ENCODE measurements around the gene PXMP4. TPM values are rescaled to one million over a fixed set of nuclear protein-coding genes. Genes with fewer than 3 reads are reported as not detected.

PXMP4 gene
- total RNA-seq, 1 experiment from 2014 or later = 5.7 TPM

DNA sequence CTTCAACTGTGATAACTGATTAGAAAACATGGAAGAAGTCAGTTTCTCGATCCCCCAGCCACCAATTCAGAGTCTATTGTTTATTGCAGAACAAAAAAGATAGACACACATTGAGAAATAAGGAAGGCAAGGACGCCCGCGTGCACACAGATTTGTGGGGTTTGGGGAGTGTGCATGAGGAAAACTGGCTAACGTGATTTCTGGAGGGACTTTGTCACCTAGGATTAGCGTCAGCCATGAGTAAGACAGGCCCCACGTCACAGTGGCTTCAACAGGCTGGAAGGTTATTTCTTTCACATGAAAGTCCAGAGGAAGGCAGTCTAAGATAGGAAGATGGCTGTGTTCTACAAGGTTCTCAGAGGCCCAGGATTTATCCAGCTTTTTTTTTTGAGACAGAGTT lies 19.4 kb upstream of the PXMP4 start:
- Histone ChIP-seq H3K79me1 (ENCODE audit: insufficient read depth, low read depth, low read length, poor library complexity, severe bottlenecking) (no peaks in the 10 kb centered on the region), H4K91ac (ENCODE audit: insufficient read length, low read depth, low read length) (no peak overlapping the region), H3K9me3 (ENCODE audit: control insufficient read depth, low read depth, low read length) (peaks cover 5% of the 10 kb centered on the region), H4K5ac (ENCODE audit: insufficient read length, low read depth, low read length) (no peak overlapping the region), H3K9ac (ENCODE audit: extremely low read depth, insufficient read length, low read length) (no peak overlapping the region), H3K4me2 (ENCODE audit: insufficient read depth, insufficient read length, low read length) (no peak overlapping the region), H2BK5ac (ENCODE audit: insufficient read length, low read length) (no peak overlapping the region), H2BK120ac (ENCODE audit: low read depth, low read length, poor library complexity, severe bottlenecking) (no peak overlapping the region), H4K20me1 (ENCODE audit: control insufficient read depth, insufficient read depth, insufficient read length) (no peaks in the 10 kb centered on the region), H2BK12ac (ENCODE audit: insufficient read length, low read depth, low read length) (no peak overlapping the region), H3K18ac (ENCODE audit: insufficient read length, low read depth, low read length) (no peak overlapping the region), H4K8ac (replicated peaks; ENCODE audit: insufficient read length, low read depth, low read length) (no peak overlapping the region), H3K23ac (ENCODE audit: insufficient read length, low read depth, low read length) (no peak overlapping the region), H3K4me1 (ENCODE audit: insufficient read depth, low read length) (no peaks in the 10 kb centered on the region), H3K79me2 (ENCODE audit: insufficient read depth, low read length) (no peaks in the 10 kb centered on the region), H3K27ac (ENCODE audit: insufficient read length, low read depth, low read length) (no peak overlapping the region), H3T11ph (ENCODE audit: low read length) (no peak overlapping the region), H3K56ac (ENCODE audit: insufficient read length, low read depth, low read length) (no peak overlapping the region), H2BK20ac (ENCODE audit: low read depth, low read length, poor library complexity, severe bottlenecking) (no peak overlapping the region), H2AFZ (ENCODE audit: low read length) (no peak overlapping the region), H3K27me3 (ENCODE audit: insufficient read depth, low read length) (no peaks in the 10 kb centered on the region), H2AK5ac (ENCODE audit: insufficient read length, low read length) (no peak overlapping the region), H3K23me2 (ENCODE audit: insufficient read length, low read depth, low read length, poor library complexity, severe bottlenecking) (no peaks in the 10 kb centered on the region), H2BK15ac (ENCODE audit: low read depth, low read length) (no peak overlapping the region), H3K14ac (ENCODE audit: insufficient read depth, low read length) (no peak overlapping the region), H3K4ac (ENCODE audit: low read depth, low read length) (no peak overlapping the region)
- H3K4me1 Mint-ChIP-seq = peaks cover 9 to 11% of the 10 kb centered on the region in 2 experiments
- DNase-seq = no peak
- H3K4me3 Mint-ChIP-seq = no peak overlapping the region
- H3K36me3 Mint-ChIP-seq (ENCODE audit: insufficient read depth in 1 of 3, low read depth in 3 of 3) = peaks cover 17 to 28% (median 22%) of the 10 kb centered on the region in 3 experiments
- H3K27ac Mint-ChIP-seq = peak overlapping the region in 1 of 3 experiments; percentile 24; a peak in 1 of 7 replicates
- no CpG with 5 or more reads among the region's 7 CpGs for WGBS (ENCODE audit: extremely low coverage, insufficient read length, low lambda C conversion rate)
- H3K27me3 Mint-ChIP-seq (ENCODE audit: low read depth) = peaks cover 2% of the 10 kb centered on the region; the same call in 1 of the 2 replicates
- TF ChIP-seq, protein P1, sequence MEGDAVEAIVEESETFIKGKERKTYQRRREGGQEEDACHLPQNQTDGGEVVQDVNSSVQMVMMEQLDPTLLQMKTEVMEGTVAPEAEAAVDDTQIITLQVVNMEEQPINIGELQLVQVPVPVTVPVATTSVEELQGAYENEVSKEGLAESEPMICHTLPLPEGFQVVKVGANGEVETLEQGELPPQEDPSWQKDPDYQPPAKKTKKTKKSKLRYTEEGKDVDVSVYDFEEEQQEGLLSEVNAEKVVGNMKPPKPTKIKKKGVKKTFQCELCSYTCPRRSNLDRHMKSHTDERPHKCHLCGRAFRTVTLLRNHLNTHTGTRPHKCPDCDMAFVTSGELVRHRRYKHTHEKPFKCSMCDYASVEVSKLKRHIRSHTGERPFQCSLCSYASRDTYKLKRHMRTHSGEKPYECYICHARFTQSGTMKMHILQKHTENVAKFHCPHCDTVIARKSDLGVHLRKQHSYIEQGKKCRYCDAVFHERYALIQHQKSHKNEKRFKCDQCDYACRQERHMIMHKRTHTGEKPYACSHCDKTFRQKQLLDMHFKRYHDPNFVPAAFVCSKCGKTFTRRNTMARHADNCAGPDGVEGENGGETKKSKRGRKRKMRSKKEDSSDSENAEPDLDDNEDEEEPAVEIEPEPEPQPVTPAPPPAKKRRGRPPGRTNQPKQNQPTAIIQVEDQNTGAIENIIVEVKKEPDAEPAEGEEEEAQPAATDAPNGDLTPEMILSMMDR (conservative IDR thresholded peaks at IDR 0.05) = no peak
- H3K9me3 Mint-ChIP-seq = peaks cover 17 to 21% of the 10 kb centered on the region in 2 experiments
